Stimulated activated naive CD8-positive, alpha-beta T cell treated with anti-CD3 and anti-CD28 coated beads, Interleukin-15, Interleukin-2, amounts not matched to agents 100 ng/mL and 50 ng/mL, for 24 hours (primary cell): Measurements from ENCODE around the gene PPP1R3E.
A peak's percentile ranks its signal among the peaks of the same experiment; 100 is the strongest.
"Not testable (repeated sequence)": the region's sequence is repeated elsewhere in the genome, so short reads cannot be mapped to it uniquely, and the experiment has no call there.

Experiments used
- H3K27ac Mint-ChIP-seq: one replicate; pipeline ENCODE4 v1.8.0; 2021; ENCODE audit warnings: mild to moderate bottlenecking, mixed read lengths
- H3K27me3 Mint-ChIP-seq: one replicate; pipeline ENCODE4 v1.8.0; 2021; ENCODE audit warnings: mixed read lengths
- H3K36me3 Mint-ChIP-seq: one replicate; pipeline ENCODE4 v1.8.0; 2021; ENCODE audit warnings: low read depth, mixed read lengths
- H3K4me1 Mint-ChIP-seq: one replicate; pipeline ENCODE4 v1.8.0; 2021; ENCODE audit warnings: low read depth, mixed read lengths
- H3K4me3 Mint-ChIP-seq: one replicate; pipeline ENCODE4 v1.8.0; 2021; ENCODE audit warnings: mild to moderate bottlenecking, mixed read lengths
- H3K9me3 Mint-ChIP-seq: one replicate; pipeline ENCODE4 v1.8.0; 2021; ENCODE audit warnings: mixed read lengths

PPP1R3E gene

DNA sequence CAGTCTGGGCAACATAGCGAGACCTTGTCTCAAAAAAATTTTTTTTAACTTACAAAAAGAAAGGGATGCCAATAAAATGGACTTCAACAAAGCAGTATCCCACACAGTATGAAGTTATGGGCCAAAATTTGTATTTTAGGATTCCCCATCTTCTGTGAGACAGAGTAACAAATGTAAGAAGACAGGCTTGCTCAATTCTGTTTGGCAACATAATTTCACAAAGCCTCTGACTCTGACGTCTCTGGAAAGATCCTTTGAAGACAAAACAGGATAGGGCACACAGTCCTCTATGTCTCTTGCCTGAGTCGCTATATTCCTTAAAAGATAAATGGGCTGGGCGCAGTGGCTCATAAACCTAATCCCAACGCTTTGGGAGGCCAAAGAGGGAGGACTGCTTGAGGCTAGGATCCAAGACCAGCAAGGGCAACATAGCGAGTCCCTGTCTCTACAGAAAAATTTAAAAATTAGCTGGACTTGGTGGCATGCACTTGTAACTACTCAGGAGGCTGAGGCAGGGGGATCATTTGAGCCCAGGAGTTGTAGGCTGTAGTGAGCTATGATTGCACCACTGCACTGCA is 15.7 kb downstream of the PPP1R3E start:
- Mint-ChIP-seq H3K27ac (peak overlapping the region; percentile 95), H3K9me3 (no peaks in the 10 kb centered on the region), H3K4me3 (peak overlapping the region; percentile 96), H3K36me3 (peaks cover 8% of the 10 kb centered on the region), H3K27me3 (no peaks in the 10 kb centered on the region), H3K4me1 (peaks cover 31% of the 10 kb centered on the region)

- Mint-ChIP-seq H3K36me3 (peaks cover 8% of the 10 kb centered on the region), H3K9me3 (no peaks in the 10 kb centered on the region), H3K4me3 (peak within 1 kb of the TSS; percentile 96), H3K4me1 (peaks cover 31% of the 10 kb centered on the region), H3K27ac (peak within 1 kb of the TSS; percentile 95), H3K27me3 (no peaks in the 10 kb centered on the region)
Measured at GRCh38 chr14:23286020-23286901, 16.4 kb downstream of the PPP1R3E start, which contains the start of gene HOMEZ. Gene HOMEZ, minus strand, starts transcription at chr14:23286132. Its CDS starts 180 bp downstream, at chr14:23285952.

GRCh38 chr14:23285530-23286019 is 17.1 kb downstream of the PPP1R3E start:
- Mint-ChIP-seq H3K36me3 (peaks cover 8% of the 10 kb centered on the region), H3K27ac (peak overlapping the region; percentile 95), H3K4me3 (peak overlapping the region; percentile 96), H3K4me1 (peaks cover 31% of the 10 kb centered on the region), H3K27me3 (no peaks in the 10 kb centered on the region), H3K9me3 (no peaks in the 10 kb centered on the region)

- H3K36me3 Mint-ChIP-seq = peaks cover 8% of the 10 kb centered on the region
- peak overlapping the region; percentile 96 for H3K4me3 Mint-ChIP-seq
- no peaks in the 10 kb centered on the region for H3K27me3 Mint-ChIP-seq
- H3K27ac Mint-ChIP-seq = peak overlapping the region; percentile 95
- peaks cover 31% of the 10 kb centered on the region for H3K4me1 Mint-ChIP-seq
- H3K9me3 Mint-ChIP-seq = no peaks in the 10 kb centered on the region
Measured at GRCh38 chr14:23284654-23285529, 17.8 kb downstream of the PPP1R3E start.

DNA sequence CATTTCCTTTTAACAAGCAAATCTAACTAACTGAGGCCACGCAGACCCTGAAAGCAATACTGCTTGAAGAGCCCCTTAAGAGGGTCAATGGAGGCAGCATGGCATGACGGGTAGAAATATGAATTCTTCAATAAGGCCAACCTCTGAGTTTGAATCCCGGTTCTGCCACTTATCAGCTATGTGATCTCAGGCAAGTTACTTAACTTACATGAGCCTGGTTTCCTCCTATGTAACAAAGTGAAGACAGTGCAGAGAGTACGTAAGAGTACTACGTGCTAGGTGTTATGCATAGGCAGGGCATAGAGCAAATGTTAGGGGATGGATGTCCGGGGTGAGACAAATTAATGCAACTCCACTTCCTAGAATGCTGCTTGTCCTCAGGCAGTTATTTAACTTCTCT is 21.4 kb downstream of the PPP1R3E start:
- H3K4me3 Mint-ChIP-seq = no peak overlapping the region
- no peaks in the 10 kb centered on the region for H3K27me3 Mint-ChIP-seq
- H3K27ac Mint-ChIP-seq = no peak overlapping the region
- H3K4me1 Mint-ChIP-seq = peaks cover 23% of the 10 kb centered on the region
- no peaks in the 10 kb centered on the region for H3K9me3 Mint-ChIP-seq
- H3K36me3 Mint-ChIP-seq = peaks cover 8% of the 10 kb centered on the region

- not testable (repeated sequence) for H3K9me3 Mint-ChIP-seq, H3K27me3 Mint-ChIP-seq, H3K4me3 Mint-ChIP-seq, H3K27ac Mint-ChIP-seq, H3K4me1 Mint-ChIP-seq
- peaks cover 13% of the 10 kb centered on the region for H3K36me3 Mint-ChIP-seq
Measured at GRCh38 chr14:23277928-23278327, 24.7 kb downstream of the PPP1R3E start.

GRCh38 chr14:23277189-23277588 is 25.5 kb downstream of the PPP1R3E start:
- Mint-ChIP-seq H3K4me1 (no peaks in the 10 kb centered on the region), H3K36me3 (peaks cover 11% of the 10 kb centered on the region), H3K4me3 (no peak overlapping the region), H3K9me3 (no peaks in the 10 kb centered on the region), H3K27ac (no peak overlapping the region), H3K27me3 (no peaks in the 10 kb centered on the region)

DNA sequence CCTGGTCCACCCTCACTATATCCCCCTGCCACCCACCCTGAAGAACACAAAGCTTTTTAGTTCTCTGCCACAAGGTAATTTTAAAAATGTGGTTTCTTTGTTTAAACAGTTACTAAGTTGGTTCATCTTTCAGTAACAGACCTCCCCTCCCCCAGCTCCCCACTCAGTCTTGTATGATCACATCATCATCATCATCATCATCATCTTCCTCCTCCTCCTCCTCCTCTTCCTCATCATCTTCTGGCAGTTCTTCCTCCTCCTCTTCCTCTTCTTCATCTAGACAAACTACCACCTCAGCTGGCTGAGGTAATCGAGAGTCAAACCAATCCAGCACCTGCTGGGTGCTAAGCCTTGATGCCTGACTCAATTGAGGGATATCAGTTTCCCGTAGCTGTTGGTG is 27.2 kb downstream of the PPP1R3E start:
- Mint-ChIP-seq H3K27me3 (no peaks in the 10 kb centered on the region), H3K4me3 (no peak overlapping the region), H3K36me3 (peaks cover 11% of the 10 kb centered on the region), H3K4me1 (no peaks in the 10 kb centered on the region), H3K9me3 (no peaks in the 10 kb centered on the region), H3K27ac (peak overlapping the region; percentile 66)

GRCh38 chr14:23269193-23269592 is 33.5 kb downstream of the PPP1R3E start:
- no peaks in the 10 kb centered on the region for H3K9me3 Mint-ChIP-seq
- H3K27me3 Mint-ChIP-seq = peaks cover 3% of the 10 kb centered on the region
- H3K4me3 Mint-ChIP-seq = no peak overlapping the region
- no peaks in the 10 kb centered on the region for H3K4me1 Mint-ChIP-seq
- H3K36me3 Mint-ChIP-seq = no peaks in the 10 kb centered on the region
- no peak overlapping the region for H3K27ac Mint-ChIP-seq

DNA sequence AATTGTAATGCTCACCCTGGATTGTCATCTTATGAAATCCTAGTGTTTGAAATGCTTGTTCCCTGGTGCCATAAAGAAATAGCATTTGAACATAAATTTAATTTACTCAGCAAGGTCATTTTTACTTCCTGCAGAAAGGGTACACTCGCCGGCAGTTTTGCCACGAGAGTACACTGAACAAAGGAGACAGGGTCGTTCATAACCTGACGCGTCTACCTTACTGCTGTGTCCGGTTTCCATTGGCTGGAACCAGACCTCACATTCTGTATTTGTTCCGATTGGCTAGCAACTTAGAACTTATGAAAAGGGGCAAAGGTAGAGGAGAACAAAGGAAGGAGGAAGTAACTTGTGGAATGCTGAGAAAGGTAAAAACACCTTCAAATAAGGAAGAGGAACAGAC is 41.8 kb downstream of the PPP1R3E start:
- H3K27me3 Mint-ChIP-seq = peaks cover 35% of the 10 kb centered on the region
- not testable (repeated sequence) for H3K36me3 Mint-ChIP-seq, H3K9me3 Mint-ChIP-seq, H3K27ac Mint-ChIP-seq, H3K4me1 Mint-ChIP-seq, H3K4me3 Mint-ChIP-seq

DNA sequence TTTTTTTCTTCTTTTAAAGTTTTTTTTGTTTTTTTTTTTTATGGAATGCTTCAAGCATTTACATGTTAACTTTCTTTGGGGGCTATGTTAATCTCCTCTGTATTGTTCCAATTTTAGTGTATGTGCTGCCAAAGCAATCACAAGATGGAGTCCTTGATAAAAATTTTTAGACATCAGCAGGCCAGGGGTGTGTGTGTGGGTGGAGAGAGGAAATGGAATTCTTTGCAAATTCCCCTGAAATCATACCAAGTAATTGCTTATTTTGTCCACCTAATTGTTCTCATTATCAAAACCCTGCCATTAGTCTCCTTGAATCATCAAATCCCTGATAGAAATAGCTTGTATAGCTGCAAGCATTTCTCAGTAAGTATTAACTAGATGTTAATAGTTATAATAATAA is 43.2 kb downstream of the PPP1R3E start:
- H3K36me3 Mint-ChIP-seq = no peaks in the 10 kb centered on the region
- H3K27ac Mint-ChIP-seq = no peak overlapping the region
- H3K4me1 Mint-ChIP-seq = no peaks in the 10 kb centered on the region
- H3K4me3 Mint-ChIP-seq = no peak overlapping the region
- peaks cover 38% of the 10 kb centered on the region for H3K27me3 Mint-ChIP-seq
- no peaks in the 10 kb centered on the region for H3K9me3 Mint-ChIP-seq

DNA sequence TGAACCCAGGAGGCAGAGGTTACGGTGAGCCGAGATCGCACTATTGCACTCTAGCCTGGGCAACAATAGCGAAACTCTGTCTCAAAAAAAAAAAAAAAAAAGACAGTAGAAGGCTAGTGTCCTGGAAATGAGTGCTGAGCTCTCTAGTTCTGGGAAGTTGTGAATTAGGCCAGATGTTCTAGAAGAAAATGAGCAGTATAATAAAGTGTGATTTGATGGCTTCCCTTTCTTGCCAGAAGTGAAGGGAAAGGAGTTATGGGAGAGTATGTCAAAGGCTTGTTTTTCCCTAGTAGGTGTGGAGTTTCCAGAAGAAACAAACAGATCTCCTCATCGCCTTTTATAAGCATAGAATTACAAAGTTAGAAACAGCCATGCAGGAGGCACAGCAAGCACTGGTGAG is 44.4 kb downstream of the PPP1R3E start:
- Mint-ChIP-seq H3K27me3 (peaks cover 37% of the 10 kb centered on the region), H3K27ac (no peak overlapping the region), H3K9me3 (no peaks in the 10 kb centered on the region), H3K36me3 (no peaks in the 10 kb centered on the region), H3K4me3 (no peak overlapping the region), H3K4me1 (no peaks in the 10 kb centered on the region)

- Mint-ChIP-seq H3K36me3 (no peaks in the 10 kb centered on the region), H3K27me3 (peaks cover 37% of the 10 kb centered on the region), H3K9me3 (no peaks in the 10 kb centered on the region), H3K27ac (no peak overlapping the region), H3K4me3 (no peak overlapping the region), H3K4me1 (no peaks in the 10 kb centered on the region)
Measured at GRCh38 chr14:23252420-23253333, 50.0 kb downstream of the PPP1R3E start.

DNA sequence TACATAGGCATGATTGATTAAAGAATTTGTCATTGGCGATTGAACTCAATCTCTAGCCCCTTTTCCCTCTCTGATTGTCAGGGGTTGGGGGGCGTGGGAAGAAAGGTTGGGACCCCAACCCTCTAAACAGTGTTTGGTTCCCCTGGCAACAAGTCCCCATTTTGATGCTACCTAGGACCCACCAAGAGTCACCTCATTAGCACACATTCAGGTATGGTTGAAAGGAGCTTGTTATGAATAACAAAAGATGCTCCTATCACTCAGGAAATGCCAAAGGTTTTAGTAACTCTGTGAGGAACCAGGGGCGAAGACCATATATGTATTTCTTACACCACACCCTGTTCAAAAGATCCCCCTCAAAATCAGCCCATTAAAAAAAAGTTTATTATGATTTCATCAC is 50.7 kb downstream of the PPP1R3E start:
- H3K36me3 Mint-ChIP-seq = no peaks in the 10 kb centered on the region
- H3K4me1 Mint-ChIP-seq = no peaks in the 10 kb centered on the region
- H3K27ac Mint-ChIP-seq = no peak overlapping the region
- H3K9me3 Mint-ChIP-seq = no peaks in the 10 kb centered on the region
- peaks cover 37% of the 10 kb centered on the region for H3K27me3 Mint-ChIP-seq
- H3K4me3 Mint-ChIP-seq = no peak overlapping the region
